Inflammatory macrophage treated with lipopolysaccharide for 4 hours (primary cell): ENCODE results near the gene DLX5.

Source experiments
- DNase-seq: peaks from one replicate; pipeline ENCODE4 v3.0.0-alpha.2; 2020

Gene DLX5

GRCh38 chr7:96987719-96988118 lies 36.9 kb downstream of the DLX5 start:
- DNase-seq = no peak

GRCh38 chr7:96986901-96987300 lies 37.7 kb downstream of the DLX5 start:
- DNase-seq = no peak

GRCh38 chr7:96985992-96986391 lies 38.6 kb downstream of the DLX5 start:
- no peak for DNase-seq

- no peak for DNase-seq
Observed at GRCh38 chr7:96982586-96982985, 42.0 kb downstream of the DLX5 start.

GRCh38 chr7:96979551-96980276 lies 44.9 kb downstream of the DLX5 start:
- DNase-seq = no peak

GRCh38 chr7:96977445-96977844 lies 47.2 kb downstream of the DLX5 start:
- no peak for DNase-seq

- DNase-seq = no peak
Observed at GRCh38 chr7:96976106-96976505, 48.5 kb downstream of the DLX5 start.

- no peak for DNase-seq
Observed at GRCh38 chr7:96973986-96974385, 50.6 kb downstream of the DLX5 start.

GRCh38 chr7:96970739-96971138 lies 53.9 kb downstream of the DLX5 start:
- no peak for DNase-seq
